NCI-H345 treated with DMSO at 0.1 percent for 48 hours (cell line): ENCODE data around the gene POLR2J3.
"Not testable (repeated sequence)": the region's sequence is repeated elsewhere in the genome, so short reads cannot be mapped to it uniquely, and the experiment has no call there.

ENCODE experiments used
- DNase-seq: peaks from one replicate; lab custom pipeline; 2025; ENCODE audit not compliant: unreplicated experiment; lab: John Stamatoyannopoulos, UW

The POLR2J3 gene

DNA sequence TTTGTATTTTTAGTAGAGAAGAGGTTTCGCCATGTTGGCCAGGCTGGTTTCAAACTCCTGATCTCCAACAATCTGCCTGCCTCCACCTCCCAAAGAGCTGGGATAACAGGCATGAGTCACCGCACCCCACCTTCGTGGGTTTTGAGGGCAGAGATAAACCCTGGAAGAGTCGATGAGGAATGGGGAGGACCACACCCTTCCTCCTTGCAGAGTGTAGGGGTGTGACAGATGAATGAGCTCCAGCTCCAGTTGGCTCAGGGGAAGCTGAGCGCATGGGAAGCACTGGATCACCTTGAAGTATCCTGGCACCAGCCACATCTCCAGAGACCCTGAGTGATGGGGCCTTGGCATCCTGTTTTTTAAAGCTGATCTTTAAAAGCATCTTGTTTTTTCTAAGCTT, 11.1 kb upstream of the POLR2J3 start:
- DNase-seq = not testable (repeated sequence)

DNA sequence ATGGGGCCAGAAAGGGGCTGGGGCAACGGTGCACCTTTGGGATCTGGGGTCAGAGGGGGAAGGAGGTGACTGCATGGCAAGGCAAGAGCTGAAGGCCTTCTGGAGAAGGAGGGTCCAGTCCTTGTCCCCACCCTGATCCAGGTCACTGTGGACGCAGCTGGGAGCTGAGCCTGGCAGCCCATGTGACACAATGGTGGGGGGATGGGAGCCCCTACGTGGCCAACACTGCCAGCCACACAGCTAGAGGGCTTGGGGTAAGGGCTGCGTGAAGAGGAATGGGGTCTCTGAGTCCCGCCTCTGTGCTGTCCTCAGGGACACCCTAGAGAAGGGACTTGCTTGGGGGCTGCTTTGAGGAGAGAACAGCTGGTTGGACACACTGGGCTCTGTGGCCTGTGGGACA, 9.3 kb upstream of the POLR2J3 start:
- not testable (repeated sequence) for DNase-seq

DNA sequence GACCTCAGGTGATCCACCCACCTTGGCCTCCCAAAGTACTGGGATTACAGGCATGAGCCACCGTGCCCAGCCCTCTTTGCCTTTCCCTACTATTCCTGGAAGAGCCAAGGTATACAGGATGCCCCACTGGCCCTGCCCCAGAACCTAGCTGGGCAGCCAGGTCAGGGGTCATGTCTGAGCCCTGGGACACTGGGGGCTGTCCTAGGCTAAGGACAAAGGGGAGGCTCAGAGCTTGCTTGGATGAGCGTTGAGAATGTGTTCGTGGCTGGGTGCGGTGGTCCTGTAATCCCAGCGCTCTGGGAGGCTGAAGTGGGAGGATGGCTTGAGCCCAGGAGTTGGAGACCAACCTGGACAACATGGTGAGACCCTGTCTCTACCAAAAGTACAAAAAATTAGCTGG, 6.1 kb upstream of the POLR2J3 start:
- not testable (repeated sequence) for DNase-seq

DNA sequence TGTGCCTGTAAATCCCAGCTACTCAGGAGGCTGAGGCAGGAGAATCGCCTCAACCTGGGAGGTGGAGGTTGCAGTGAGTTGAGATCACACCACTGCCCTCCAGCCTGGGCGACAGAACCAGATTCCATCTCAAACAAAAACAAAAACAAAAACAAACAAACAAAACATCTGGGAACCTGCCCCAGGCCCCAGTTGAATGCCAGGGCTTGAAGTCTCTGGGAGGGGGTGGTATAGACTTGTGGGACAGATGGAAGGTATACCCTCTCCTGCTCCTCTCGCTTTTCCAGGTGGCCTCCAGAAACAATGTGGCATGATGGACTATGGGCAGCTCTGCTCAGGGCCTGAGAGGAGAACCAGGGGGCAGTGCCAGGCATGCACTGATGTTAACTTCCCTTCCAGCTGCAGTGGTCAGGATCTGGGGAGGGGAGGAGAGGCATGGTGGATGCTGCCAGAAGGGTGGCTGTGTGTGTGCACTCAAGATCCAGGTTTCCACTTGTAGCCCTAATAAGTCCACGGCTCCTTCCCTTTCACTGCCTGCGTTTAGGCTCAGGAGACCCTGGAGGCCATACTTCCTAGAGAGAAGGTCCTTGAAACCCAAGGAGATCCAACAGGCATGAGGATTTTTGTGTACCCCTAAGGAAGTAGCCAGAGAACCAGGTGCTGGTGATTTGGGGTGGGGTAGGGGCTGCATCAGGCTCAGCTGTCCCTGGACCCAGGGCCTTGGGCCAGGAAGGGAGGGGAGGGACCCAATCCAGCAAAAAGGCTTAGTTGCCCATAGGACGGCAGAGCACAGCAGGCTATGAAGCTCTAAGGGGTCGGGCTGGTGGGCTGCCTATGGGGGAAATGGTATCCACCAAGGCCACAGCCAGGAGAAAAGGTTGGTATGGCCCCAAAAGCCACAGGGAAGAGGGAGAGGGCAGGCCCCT, 5.2 kb upstream of the POLR2J3 start:
- DNase-seq = not testable (repeated sequence)

DNA sequence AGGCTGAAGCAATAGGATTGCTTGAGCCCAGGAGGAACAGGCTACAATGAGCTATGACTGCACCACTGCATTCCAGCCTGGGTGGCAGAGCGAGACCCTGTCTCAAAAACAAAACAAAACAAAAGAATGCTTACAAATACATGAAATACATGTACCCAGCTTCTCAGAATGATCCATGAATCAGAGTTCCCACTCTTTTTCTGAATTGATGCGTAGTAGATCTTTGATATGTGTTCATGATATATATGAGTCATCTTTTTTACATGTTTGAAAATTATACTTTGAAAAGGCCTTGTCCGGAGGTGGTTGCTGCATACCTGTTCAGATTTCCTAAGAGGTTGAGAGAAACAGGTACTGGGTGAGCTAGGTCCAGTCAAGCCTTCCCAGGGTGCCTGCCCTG, 4.0 kb upstream of the POLR2J3 start:
- not testable (repeated sequence) for DNase-seq

DNA sequence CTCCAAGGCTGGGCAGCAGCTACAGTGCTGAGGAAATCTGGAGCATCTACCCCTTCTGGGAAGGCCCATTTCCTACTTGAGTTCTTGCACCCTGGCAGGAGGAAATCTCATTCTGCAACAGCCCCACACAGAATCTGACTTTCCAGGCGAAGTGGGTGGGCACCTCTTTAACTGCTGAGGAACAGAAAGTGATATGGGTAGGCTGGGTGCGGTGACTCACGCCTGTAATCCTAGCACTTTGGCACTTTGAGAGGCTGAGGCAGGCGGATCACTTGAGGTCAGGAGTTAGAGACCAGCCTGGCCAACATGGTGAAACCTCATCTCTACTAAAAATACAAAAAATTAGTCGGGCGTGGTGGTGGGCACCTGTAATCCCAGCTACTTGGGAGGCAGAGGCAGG, 2.2 kb upstream of the POLR2J3 start:
- not testable (repeated sequence) for DNase-seq

DNA sequence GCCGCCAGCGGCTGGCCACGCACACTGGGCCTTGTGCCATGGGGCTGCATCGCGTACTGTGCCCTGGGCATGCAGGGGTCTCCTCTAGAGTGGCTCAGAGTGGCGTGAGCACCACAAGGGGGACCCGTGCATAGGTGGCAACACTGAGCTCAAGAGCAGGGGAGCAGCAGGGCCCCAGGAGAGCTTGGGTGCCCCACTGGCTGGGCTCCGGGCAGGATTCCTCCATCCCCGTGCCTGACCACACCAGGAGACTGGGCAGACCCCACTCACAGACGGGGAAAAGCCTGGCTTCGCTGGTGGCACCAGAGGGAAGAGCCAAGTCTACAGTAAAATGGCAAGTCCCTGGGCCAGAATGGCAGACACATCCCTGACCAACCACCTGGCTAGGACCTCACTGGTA, 3.8 kb downstream of the POLR2J3 start:
- DNase-seq = not testable (repeated sequence)

DNA sequence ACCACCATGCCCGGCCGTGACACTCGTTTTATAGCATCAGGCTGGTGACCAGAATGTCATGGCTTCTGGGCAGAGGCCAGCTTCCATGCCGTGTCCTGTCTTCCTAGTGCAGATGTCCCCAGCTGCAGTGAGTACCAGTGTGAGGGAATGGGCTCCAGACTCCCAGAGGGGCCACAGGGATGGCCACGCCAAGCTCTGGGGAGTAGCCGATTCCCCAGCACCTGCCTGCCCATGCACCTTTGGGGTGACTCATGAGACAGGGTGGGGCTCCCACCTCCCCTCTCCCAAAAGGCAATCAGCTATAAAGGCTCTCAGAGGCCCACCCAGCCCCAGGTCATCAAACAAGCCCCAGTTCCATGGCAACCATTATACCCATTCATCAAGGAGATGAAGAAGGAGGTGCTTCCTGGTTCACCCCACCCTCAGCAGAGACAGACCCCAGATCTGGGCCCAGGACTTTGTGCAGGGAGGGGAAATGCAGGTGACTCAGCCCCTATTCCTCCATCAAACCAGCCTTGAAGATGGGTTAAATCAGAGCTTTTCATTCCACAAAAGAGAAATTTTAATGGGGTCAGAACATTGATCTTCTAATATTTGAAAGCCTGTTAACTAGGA, 21.5 kb downstream of the POLR2J3 start, which contains the start of gene SPDYE2:
Gene SPDYE2, plus strand, starts transcription at position 419 of the 615 bp plus-strand sequence. CDS start 2,030 bp downstream, outside the sequence.
- DNase-seq = not testable (repeated sequence)

DNA sequence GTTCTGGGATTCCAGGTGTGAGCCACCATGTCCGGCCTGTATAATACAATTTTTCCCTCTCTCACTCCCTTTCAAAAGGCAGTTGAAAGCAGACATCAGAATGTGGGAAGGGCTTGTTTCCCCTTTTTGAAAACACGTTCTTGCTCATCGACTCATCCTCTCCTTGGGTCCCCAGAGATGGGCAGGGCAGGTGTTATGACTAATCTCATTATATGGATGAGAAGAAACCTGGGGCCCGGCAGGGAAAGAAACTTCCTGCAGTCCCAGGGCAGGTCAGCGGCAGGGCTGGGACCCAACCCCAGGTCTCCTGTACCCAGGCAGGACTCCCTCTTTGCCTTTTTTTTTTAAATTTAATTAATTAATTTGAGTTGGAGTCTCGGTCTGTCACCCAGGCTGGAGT, 26.0 kb downstream of the POLR2J3 start:
- not testable (repeated sequence) for DNase-seq

DNA sequence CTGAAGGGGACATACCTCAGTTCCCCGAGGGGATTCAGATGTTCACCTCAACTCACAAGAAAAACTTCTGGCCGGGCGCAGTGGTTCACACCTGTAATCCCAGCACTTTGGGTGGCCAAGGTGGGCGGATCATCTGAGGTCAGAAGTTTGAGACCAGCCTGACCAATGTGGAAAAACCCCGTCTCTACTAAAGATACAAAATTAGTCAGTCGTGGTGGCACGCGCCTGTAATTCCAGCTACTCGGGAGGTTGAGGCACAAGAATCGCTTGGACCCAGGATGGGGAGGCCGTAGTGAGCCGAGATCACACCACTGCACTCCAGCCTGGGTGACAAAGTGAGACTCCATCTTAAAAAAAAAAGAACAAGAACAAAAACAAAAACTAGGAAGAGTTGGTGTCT, 27.1 kb downstream of the POLR2J3 start:
- not testable (repeated sequence) for DNase-seq

DNA sequence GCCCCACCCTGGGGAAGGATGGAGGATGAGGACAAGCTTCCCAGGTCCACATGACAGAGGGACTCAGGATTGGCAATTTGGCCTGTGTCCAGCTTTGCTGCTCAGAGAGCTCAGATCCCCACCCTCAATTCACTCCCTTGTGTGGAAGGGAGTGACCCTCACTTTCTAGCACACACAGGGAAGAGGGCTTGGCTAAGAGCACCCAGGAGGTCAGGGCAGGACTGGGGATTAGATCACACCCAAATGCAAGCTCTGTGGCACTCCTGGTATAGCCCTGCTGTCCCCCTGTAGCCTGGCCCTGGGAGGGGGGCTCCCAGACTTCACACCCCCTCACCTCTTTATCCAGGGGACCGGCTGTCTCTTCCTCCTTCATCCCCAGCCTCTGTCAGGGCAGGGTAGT, 28.0 kb downstream of the POLR2J3 start:
- not testable (repeated sequence) for DNase-seq

DNA sequence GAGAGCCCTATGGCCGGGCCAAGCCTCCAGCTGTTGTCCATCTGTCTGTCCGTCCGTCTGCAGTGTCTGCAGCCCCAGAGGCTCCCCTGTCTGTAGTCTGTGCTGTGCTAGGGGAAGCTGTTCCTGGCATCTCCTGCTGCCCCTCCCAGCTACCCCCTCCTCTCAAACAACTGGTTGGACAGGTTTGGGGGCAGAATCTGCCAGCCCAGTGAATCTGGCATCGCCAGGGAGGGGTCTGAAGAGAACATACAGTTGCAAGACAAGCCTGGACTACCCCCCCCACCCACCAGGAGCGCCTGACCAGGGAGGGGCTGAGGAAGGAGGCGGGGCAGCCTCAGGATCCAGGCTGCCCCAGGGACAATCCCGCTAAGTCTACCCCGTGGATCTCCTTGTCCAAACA, 28.8 kb downstream of the POLR2J3 start, which contains the start of gene UPK3BL2:
Gene UPK3BL2, minus strand, starts transcription at position 101 of the 400 bp plus-strand sequence. Its CDS starts 60 bp downstream, at position 41.
- DNase-seq = not testable (repeated sequence)

DNA sequence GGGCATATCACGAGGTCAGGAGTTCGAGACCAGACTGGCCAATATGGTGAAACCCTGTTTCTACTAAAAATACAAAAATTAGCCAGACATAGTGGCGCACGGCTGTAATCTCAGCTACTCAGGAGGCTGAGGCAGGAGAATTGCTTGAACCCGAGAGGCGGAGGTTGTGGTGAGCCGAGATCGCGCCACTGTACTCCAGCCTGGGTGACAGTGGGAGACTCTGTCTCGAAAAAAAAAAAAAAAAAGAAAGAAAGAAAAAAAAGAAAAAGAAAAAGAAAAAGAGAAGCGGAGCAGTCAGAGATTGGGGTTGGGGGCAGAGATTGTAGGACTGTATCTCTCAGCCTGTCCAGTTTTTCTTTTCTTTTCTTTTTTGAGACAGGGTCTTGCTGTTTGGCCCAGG, 29.6 kb downstream of the POLR2J3 start:
- DNase-seq = not testable (repeated sequence)

DNA sequence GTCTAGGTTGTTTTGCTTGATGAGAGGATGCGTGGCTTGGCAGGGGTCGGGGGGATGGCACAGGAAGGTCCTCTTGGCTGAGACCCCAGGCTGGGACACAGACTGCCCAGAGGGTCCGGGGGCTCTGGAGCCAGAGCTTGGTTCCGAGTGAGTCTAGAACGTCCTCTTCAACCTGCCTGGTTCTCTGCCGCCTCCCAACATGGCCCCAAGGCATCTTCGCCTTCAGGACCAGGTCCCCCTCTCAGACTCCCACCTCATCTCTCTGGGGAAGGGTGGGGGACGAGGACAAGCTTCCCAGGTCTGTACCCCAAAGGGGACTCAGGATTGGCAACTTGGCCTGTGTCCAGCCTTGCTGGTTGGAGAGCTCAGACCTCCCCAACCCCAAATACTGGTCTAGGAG, 30.3 kb downstream of the POLR2J3 start:
- DNase-seq = not testable (repeated sequence)

DNA sequence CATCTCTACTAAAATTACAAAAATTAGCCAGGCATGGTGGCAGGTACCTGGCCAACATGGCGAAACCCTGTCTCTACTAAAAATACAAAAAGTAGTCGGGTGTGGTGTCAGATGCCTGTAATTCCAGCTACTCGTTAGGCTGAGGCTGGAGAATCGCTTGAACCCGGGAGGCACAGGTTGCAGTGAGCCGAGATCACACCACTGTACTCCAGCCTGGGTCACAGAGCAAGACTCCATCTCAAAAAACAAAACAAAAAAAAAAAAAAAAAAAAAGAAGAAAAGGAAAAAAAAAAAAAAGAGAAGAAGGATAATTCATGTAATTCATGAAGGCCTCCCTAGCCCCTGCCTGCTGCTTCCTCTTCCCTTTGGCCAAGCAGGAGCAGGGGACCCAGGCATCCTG, 31.8 kb downstream of the POLR2J3 start:
- not testable (repeated sequence) for DNase-seq

DNA sequence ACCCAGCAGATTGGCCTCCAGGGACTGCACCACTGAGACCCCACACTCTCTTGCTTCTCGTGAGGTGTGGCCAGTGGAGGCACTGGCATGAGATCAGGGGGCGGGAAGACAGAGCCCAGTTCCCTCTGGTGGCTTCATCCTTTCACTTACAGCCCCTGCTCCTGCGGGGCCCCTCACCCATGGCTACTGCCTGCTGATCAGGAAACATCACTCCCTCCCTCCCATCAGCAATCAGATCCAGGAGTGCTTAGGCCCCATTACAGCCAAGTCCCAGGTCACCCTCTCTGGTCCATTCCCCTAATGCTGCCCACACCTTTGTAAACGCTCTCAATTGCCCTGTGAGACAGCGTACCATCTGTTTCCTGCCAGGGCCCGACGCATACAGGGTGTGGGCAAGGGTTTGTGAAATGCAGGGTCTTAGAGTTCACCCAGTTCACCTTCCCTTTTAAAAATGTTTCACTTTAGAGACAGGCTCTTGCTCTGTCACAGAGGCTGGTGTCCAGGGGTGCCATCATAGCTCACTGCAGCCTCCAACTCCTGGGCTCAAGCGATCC, 37.2 kb downstream of the POLR2J3 start:
- DNase-seq = not testable (repeated sequence)

DNA sequence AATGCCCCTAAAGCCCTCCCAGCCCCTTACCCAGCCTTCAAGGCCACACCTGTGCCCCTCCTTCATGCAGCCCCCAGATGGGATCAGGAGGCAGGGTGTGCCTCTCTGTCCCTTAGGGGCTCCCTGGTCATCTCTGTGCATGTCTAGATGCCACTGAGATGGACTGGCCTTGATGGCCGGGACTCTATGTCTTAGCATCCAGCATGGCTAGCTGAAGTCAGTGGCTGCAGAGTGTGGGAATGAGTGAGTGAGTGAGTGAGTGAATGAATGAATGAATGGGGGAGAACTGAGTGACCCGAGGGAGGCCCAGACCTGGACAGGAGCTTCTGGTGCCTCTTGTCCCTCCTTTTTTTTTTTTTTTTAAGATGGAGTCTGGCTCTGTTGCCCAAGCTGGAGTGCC, 40.3 kb downstream of the POLR2J3 start:
- DNase-seq = not testable (repeated sequence)

DNA sequence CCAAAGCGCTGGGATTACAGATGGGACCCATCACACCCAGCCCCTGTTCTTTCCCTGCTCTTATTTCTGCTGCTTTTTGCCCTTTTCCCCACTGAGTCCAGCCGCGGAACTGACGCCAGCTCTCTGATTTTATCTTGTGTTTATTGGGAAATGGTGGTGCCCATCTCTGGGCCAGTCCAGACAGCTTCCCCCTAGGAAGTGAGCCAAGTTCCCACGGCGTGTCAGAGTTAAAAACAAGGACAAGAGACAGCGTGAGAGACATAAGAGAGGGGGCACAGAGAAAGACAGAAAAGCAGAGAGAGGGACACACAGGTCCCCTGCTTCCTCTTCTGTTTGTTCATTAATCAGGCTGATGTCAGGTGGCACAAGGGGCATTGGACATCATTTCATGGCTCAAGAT, 40.8 kb downstream of the POLR2J3 start:
- not testable (repeated sequence) for DNase-seq

DNA sequence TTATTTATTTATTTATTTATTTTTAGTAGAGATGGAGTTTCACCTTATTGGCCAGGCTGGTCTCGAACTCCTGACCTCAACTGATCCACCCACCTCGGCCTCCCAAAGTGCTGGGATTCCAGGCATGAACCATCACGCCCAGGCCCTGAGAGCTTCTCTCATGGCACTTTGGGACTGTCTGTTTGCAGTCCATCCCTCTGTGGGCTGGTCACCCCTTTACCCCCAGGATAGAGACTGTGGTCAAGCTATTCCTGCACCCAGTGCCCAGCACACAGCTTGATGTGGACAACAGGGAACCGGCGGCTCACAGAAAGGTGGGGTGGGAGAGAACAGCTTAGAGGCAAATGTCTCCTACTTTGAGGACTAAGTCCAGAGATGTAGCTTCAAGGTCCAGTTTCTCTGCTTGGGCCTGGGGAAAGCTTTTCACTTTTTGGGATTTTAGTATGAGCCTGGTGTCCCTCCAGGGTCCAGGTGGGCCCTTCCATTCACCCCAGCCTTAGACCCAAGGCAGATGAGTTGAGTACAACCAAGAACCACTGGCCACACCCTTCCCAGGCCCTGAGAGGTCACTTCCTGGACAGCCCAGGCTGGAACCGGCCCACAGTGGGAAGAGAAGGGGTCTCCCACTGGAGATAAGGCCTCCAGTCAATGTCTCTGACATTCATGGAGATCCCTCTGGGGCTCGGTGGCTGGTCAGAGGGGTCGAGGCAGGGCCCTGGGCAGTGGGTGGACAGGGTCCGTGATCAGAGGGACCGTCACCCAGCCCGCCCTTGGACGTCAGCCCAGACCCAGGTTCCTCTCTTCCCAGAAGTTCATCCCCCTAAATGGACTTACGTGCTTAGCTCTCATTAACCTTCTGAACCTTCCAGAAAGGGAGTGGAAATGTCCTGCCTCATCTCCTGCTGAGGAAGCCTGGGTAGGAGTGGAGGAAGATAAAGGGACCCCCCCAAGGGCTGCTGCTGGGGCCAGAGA, 44.3 kb downstream of the POLR2J3 start:
- DNase-seq = not testable (repeated sequence)

DNA sequence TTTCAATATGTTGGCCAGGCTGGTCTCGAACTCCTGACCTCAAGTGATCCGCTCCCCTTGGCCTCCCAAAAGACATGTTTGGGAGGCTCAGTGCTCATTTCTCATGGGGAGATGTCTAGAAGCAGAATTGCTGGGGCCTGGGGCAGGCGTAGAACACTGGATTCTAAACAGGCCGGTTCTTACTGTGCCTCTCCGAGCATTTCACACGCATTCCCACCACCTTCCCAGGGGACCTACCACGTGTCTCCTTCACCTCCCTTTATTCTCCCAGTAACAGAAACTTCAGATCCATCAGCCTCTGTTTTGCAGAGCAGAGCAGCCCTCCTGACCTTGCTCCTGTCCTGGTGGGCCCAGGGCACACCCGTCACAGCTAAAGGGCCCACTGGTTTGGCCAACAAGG, 45.2 kb downstream of the POLR2J3 start:
- not testable (repeated sequence) for DNase-seq
